HG03095 (cell line): ENCODE data around the gene CMIP.
"Not testable (repeated sequence)": the region's sequence is repeated elsewhere in the genome, so short reads cannot be mapped to it uniquely, and the experiment has no call there.

Experiments used
- ATAC-seq: cut with Tn5 transposase; IDR thresholded peaks from one replicate; pipeline ENCODE4 v1.9.1; 2021; ENCODE audit warnings: moderate library complexity; ENCODE audit not compliant: unreplicated experiment

CMIP gene

DNA sequence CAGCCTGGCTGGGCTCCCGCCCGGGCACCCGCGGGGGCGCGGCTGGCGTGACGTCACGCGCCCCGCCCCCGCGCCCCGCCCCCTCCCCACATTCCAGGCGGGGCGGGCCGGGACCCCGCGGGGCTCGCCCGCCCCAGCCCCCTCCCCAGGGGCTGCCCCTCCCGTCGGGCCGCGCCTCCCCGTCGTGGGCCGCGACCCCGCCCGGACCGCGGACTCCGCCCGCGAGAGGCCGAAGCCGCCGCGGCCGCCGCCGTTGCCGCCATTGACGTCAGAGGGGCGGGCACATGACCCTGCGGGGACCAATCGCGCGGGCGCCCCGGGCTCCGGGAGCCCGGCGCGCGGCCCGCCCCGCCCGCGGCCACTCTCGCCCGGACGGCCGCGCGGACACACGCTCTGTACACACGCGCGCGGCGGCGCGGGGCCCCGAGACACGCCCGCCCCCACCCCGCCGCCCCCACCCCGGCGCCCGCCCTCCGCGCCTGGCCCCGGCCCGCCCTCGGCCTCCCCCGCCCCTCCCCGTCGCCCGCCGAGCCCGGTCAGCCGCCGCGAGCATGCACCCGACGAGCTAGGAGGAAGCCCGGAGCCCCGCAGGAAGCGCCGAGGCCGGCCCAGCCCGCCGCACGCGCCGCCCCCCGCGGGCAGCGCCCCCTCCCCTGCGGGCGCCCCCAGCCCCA lies at the start of gene CMIP:
CMIP (plus strand) TSS at position 361 of the 674 bp plus-strand sequence.
- peak; percentile 72 for ATAC-seq

DNA sequence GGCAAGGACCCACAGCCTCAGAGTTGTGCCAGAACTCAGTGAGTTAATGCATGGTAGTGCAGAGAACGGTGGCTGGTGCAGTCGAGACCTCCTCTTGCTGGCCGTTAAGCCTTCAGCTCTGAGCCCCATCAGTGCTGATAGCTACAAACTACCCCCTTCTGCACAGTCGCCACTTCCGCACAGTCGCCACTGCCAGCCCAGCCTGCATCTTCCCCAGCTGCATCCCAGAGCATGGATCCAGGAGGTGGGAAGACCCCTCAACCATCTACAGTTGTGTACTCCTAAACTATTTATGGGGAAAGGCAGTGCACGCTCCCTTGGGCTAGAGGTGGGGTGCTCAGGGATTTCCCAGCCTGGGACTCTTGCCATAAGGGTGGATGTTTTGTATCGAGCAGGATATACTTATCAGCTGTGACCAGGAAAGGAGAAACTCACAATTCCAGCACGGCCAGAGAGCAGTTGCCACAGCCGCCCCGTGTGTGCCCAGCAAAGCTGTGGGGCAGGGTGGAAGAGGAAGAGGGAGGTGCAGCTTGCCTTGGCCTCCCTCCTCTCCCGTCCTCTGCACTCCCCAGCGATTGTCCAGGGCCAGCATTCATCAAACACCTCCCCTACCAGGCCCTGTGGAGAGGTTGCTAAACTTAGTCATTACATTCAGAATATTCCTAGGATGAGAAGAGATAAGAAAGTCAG lies 49.5 kb upstream of the CMIP start:
- ATAC-seq = no peak

DNA sequence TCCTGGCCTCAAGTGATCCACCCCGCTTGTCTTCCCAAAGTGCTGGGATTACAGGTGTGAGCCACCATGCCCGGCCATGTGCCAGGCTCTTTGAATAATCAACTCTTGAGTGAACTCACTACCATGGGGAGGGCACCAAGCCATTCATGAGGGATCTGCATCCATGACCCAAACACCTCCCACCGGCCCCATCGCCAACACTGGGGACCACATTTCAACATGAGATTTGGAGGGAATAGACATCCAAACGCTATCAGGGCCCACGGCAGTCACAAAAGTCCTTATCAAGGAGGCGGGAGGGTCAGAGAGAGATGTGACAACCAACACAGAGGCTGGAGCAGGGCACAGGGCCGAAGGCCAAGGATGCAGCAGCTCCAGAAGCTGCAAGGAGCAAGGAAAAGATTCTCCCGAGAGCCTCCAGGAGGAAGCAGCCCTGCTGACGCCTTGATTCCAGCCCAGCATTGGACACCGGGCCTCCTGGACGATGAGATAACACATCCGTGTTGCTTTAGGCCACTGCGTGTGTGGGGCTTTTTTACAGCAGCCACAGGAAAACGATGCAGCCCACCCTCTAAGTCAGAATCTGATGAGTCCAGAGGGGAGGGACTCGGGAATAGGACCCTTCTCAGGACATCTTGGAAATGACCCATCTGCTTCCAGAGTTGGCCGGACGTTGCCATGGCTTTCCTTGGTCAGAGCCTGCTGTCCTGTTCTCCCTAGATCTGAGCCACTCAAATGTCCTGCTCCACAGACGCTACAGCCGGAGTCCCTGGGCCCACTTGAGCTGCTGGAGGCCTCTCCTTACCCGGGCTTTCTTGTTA lies 47.3 kb upstream of the CMIP start:
- ATAC-seq = no peak

DNA sequence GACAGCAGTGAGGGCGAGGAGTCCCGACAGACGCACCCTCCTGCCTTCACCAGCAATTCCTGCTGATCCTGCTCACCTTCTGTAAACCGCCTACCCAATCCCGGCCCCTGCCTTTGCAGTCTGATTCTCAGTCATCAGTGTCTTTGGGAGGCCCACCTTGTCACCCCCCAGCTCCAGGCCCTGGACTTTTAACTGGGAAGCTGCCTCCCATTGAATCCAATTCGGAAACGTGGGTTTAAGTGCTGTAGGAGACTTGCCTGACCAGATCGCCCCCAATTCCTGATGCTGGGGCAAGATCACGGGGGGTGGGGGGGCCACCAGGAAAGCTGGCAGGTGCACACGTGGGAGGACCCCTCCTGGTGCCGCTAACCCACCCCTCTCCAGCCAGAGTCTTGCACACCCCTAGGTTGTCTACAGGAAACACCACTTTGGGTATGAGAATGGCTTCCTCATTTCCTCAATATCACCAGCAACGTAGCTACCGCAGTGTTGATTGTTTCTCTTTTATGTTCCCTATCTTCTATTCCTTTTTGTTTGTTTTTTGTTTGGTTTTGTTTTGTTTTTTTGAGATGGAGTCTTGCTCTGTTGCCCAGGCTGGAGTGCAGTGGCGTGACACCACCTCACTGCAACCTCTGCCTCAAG lies 46.6 kb upstream of the CMIP start:
- ATAC-seq = no peak

DNA sequence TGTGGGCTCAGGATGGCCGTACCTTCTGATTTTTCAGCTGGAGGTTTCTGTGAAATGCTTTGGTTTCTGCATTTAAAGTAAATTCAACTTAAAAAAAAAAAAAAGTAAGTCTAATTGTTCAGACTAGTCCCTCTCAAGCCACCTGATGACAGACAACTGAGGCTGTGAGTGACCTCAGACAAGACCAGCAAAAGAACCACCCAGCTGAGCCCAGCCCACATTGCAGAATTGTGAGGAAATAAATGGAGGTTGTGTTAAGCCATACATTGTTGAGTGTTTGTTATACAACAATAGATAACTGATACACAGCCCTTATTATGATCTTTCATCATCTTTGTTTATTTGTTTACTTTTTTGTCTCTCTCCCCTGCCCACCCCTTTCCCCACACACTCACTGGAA lies 44.7 kb upstream of the CMIP start:
- no peak for ATAC-seq

DNA sequence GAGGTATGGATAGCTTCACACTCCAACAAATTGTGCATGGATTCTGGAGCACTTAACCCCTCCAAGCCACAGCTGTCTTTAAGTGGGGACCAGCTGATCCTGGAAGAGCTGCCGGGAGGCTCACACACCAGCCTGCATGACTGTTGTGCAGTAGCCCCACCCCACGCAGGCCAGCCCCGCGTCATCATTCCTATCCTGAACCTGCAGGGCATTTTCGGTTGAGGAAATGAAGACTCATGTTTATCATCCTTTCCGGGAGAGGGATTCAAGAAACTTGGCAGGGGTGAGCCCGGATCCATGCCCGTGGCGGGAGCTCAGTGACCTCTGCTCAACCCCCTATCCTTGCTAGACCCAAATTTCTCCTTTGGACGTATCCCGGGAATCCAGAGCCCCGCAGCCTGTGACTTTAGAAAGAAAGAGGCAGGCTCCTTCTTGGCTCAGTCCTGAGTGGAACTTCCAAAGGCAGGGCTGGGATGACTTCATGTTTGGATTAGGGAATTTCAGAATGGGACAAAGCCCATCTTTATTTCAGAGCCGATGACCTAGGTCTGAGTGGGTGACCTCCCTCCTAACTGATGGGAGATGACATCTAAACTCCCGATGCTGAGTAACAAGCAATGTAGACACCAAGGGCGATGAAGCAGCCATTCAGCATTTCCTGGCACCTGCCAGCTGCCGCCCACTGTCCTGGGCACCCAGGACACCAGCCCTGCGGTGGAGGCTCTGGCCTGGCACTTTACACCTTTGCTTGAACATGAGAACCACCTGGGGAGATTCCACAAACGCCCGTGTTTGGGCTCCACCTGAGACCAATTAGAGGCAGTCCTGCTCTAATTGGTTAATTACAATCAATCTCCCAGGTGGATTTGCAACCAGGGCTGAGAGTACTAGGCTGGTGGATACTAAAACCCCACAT lies 43.3 kb upstream of the CMIP start:
- ATAC-seq = no peak

DNA sequence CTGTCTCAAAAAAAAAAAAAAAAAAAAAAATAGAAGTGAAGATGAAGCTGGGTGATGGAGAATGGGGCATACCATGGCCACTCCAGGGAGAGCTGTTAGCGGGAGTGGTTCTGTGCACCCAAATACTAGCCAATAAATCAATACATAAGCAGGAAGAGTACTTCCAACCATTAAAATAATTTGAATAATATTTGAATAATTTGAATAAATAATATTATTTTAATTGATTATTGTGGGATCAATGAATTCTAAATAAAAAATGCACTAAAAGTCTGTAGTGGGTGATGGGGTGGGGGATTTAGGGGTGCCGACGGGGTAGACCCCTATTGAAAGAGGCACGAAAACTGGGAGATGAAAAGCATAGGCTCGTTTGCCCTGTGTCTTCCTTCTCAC lies 41.4 kb upstream of the CMIP start:
- ATAC-seq = no peak

DNA sequence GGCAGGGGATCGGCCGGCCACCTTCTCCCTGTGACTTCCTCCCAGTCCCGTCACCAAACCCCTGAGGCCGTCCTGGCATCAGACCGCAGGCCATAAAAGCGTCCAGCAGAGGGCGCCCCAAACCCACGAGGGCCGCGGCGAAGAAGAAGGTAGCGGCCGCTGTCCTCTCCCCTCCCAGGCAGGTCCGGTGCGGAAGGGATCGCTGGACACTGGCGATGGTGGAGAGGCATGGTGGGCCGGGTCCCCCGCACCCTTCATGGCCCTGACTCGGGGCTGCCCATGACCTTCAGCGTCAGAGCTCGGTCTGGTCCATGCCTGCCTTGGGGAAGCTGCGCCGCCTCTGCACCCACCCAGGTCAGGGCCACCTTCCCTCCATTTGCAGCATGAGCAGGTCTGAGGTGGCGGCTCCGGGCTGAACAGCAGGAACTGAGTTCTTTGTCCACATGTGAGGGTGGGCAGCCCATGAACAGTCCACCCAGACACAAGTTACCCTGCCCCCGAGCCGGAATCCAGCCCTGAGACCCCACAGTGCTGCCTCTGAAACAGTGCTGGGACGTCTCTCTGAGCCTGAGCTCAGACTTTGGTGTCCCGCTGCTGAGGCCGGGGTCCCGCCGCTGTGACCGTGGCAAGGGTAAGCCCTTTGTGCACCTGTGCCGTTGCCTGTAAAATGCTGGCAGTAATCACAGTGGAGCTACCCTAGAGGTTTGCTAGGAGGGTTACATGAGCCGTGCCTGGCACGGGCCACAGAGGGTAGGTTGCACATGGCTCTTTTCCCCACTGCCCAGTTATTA lies 40.8 kb upstream of the CMIP start:
- peak; percentile 74 for ATAC-seq

DNA sequence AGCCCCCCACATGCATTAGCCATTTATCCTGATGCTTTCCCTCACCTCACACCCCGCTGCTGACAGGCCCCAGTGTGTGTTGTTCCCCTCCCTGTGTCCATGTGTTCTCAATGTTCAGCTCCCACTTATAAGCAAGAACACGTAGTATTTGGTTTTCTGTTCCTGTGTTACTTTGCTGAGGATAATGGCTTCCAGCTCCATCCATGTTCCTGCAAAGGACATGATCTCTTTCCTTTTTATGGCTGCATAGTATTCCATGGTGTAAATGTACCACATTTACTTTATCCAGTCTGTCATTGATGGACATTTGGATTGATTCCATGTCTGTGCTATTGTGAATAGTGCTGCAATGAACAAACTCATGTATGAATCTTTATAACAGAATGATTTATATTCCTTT lies 39.6 kb upstream of the CMIP start:
- not testable (repeated sequence) for ATAC-seq

DNA sequence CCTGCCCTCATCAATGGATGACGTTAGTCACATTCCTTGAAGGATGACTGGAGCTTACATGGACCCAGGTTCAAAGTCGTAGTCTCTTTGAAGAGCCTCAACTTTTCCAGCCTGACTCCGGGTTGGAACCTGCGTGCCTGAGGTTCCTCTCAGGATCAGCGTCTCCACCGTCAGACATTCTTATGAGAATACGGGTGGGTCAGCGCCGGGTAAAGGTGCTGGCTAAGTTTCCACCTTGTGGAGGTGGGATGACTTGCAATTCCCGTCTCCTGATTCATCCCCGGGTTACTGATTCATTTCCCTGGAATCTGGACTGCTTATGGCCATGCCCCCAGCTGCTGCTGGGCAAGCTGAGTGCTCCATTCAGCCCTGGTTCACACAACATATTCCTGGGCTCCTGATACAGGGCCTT lies 38.9 kb upstream of the CMIP start:
- no peak for ATAC-seq

DNA sequence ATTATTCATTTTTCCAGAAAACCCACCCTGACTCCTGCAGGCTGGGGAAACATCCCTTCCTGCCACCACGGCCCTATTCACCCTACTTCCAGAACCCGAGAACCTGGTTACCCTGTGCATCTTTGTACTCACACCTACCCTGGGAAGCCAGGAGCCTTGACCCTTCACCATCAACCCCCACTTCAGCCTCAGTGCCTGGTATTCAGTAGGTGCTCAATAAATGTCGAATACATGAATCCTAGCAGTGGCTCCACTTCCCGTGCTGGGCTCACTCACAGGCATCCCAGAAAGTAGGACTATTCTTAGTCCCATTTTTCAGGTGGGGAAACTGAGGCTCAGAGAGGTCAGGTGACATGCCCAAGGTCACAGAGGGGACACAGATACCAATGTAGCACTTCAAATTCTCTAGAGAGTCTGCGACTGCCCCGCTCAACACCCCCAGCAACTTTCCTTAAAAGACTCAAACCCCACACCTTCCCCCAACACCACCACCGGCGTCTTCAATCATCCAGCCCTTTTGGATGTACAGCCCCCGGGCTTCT lies 36.1 kb upstream of the CMIP start:
- no peak for ATAC-seq

DNA sequence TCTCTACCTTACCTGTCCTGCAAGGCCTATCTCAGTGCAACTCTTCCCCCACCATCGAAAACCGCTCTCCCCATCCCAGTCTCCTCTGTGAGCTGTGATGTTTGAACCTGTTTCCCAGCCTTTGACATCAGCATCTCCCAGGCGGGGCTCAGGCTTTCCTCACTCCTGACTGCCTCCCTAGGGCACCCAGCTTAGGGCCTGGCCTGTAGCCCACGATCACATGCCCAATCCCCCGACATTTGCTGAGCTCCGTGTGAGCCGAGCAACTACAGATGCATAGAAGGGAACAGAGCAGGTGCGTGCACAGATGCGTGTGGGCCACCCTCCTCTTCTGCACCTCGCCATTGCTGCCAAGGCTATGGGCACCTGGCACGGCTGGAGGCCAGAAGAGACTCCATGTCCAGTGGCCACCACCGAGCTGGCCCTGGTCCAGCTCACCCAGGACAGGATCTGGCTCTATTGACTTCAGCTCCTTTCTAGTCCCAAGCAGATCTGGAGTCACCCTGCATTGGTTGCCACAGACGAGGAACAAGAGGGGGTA lies 35.5 kb upstream of the CMIP start:
- no peak for ATAC-seq

DNA sequence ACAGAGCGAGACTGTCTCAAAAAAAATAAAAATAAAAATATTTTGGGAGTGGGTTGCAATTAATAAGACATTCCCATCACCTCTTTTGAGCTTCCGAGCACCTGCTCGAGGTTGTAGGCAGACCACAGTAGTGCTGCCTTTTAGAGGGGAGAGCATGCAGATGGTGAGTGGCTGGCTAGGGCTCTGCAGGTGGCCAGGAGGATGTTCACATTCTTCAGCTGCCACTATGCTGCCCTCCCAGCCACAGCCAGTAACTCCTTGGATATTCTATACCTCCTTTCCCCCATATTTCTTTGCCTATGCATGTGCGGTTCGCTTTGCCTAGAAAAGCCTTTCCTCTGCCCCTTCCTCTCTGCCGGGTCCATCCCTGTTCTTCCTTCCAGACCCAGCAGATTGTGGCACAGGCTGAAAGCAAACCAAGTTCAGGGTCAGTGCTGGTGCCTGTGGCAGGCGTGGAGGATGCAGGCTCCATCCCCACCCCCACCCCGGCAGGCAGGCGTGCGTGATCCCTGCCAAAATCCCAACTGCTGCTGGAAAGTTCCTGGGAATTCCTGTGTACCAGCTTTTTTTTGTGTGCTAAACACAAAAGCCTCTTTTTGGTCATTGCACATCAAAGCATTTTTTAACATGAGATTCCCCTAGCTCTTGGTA lies 33.8 kb upstream of the CMIP start:
- no peak for ATAC-seq

DNA sequence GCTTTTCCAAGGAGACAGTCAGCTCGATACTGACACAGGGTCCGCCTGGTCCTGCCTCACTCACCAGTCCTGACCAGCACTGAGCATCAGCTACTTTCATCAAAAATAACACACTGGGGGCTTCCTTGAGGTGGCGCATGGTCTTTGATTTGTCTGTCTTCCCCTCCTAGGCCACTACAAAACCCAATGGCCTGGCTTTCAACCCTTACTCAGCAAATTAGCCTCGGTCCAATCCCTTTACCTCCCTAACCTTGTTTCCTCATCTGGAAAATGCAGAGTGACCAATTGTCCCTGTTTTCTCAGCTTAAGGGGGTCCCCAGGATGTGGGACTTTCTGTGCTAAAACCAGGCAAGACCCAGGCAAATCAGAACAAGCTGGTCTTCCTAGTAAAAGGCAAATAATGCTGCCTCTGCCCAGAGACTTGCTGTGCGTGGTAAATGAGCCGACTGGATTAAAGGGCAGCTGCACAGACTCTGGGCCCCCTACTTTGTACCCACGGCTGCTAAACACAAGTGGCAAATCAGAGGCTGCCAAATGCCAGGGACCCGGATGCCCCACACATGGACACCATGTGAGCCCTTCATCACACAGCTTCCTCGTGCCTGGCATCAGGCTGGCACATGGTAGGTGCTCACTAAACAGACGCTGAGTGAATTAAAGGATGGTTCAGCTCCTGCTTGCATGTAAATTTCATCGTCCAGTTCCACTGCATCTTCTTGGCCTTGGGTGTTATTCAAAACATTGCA lies 31.2 kb upstream of the CMIP start:
- no peak for ATAC-seq

DNA sequence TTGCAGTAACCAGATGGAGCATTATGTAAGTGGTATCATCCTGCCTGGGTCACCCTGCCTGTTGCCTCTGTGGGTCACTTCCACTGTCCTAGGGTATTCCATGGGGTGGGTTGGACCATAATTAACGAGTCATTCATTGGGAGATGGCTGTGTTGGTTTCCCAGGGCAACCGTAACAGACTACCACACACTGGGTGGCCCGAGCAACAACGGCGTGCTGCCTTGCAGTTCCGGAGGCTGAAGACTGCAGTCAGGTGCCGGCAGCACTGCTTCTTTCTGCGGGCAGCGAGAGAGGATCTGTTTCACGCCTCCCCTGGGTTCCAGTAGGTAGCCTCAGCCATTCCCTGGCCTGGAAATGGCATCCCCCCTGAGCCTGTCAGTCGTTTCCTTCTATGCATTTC lies 28.9 kb upstream of the CMIP start:
- no peak for ATAC-seq

DNA sequence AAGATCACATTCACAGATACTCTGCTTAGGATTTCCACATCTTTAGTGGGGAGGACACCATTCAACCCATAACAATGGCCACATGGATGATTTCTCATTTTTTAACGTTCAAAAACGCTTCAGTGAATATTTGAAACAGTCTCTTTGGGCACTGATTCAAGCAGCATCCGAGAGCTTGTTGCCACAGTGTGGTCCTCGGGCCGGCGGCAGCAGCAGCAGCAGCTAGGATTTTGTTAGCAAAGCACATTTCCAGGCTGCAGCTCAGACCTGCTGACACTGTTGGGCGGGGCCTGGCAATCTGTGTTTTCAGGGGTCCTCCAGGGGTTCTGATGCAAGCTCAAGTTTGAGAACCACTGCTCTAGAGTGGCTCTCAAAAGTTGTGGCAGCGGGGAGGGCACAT lies 27.9 kb upstream of the CMIP start:
- no peak for ATAC-seq

DNA sequence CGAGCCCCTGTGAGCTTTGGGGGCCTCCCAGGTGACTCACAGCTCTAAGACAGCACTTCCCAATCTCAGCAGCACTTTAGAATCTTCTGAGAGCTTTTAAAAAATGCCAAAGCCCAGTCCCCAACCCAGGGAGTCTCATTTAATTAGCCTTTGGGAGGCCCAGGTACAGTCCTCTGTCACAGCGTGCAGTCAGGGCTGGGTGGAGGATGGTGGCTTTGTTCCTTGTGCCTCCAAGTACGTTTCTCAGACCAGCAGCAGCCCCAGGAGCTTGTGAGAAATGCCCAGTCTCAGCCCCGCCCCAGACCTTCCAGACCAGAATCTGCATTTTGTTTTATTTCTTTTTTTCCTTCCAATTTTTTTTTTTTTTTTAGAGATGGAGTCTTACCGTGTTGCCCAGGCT lies 27.4 kb upstream of the CMIP start:
- no peak for ATAC-seq

DNA sequence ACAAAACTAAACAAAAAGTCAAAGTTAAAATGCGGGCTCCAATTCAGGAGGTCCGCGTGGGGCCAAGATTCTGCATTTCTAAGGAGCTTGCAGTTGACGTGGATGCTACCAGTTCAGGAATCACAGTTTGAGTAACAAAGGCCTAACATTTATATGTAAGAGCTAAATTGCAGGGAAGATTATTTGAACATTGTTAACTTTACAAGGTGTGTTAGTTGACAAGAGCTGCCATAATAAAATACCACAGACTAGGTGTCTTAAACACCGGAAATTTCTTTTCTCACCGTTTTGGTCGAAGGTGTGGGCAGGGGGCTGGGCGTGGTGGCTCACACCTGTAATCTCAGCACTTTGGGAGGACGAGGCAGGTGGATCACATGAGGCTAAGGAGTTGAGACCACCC lies 24.8 kb upstream of the CMIP start:
- no peak for ATAC-seq
